ENCODE results near the gene NME9.

Gene NME9

DNA sequence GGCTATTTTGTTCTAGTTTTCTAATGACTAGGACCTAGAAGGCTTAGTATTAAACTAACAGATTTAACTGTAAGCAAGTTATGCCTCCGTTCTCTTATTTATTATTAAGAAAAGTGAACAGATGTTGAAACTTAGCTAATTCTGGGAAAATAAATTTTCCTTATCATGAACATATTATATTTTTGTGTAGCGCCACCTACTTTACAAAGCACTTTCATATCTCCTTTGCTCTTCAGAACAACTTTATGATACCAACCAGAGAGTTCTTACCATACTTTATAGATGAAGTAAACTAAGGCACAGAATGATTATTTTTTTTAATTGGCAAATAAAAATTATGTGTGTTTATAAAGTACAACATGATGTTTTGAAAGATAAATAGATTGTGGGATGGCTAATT is 59.4 kb downstream of the NME9 start:
- no peak for DNase-seq

DNA sequence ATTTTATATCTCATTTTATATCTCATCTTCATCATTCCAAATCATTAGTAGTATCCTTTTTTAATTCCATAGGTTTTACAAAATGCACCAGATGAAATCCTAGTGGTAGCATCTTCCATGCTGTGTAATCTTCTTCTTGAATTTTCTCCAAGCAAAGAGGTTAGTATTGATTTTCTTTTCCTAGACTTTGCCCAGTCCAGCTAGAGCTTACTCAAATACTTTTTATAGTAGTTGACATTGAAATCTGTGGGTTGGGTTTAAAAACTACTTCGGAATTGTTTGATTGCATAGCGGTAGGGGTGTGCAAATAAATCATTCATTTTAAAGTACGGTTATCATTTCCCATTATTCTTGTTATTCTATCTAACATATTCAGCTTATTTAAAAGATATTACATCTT is 62.6 kb downstream of the NME9 start:
- DNase-seq: no peak

DNA sequence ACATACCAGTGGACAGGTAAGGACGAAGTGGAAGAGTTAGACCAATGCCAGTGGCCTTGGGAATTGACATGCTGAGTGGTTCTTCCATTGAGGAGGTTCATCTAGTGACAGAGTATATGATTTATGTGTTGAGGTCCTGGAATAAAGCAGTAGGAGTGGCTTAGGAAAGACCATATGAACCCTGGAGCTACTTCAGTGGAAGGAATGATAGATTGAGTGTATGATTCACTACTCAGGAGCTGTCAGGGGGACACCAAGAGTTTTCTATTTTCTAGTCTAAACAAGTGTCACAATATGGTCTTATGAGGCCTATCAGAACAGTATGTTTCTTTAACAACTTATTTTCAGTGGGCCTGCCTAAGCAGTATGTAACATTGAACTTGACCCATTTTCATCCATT is 63.9 kb downstream of the NME9 start:
- DNase-seq: no peak

DNA sequence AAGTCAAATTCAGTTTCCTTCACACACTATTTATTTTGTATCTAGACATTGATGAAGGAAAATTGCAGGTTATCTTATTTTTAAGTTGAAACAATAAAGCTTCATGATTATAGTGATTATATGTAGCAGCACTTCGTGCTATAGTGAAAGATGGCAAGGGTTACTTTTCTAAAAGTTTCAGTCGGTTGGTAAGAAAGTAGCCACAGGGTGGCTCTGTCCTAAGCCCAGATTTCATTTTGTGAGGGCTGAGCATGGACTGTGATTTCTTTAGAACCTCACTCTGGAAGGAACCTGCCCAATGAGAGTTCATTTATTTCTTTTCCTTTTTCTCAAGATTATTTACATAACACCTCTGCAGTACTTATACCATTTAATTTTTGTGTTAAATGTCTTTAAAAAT is 66.5 kb downstream of the NME9 start:
- DNase-seq: no peak

DNA sequence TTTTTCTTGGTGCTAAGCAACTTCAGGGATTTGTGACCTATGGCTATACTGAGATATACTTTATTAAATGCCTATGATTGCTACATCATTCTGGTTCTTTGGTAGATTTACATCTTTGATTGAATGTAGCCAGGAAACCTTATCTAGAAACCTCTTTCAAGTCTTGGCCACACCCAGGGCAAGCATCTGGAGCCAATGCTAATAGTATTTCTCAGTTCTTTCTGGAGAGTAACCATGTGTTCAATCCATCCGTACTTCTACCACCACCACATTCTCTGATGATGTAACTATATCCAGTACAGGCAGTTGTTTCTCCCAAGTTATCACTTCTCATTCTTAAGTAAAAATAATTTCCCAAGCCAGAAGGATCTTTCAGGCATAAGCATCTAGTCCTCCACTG is 69.0 kb downstream of the NME9 start:
- DNase-seq: no peak

DNA sequence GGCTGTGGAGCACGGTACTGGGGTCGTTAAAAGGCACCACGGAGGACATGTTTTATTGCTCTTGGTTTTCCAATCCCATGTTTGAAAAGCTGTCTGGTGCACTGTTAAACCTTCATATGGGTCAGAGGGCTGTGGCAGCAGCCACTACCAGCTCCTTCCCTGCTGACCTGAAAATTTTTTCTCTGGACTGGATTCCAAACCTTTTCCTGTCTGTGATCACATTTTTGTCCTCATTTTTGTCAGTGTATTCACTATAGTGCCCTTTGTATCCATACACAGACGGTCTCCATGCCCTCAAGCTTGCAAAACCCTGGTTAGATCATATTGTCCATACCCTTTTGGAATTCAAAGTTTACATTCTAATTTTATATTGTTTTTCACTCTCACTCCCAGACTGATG is 70.5 kb downstream of the NME9 start:
- no peak for DNase-seq

DNA sequence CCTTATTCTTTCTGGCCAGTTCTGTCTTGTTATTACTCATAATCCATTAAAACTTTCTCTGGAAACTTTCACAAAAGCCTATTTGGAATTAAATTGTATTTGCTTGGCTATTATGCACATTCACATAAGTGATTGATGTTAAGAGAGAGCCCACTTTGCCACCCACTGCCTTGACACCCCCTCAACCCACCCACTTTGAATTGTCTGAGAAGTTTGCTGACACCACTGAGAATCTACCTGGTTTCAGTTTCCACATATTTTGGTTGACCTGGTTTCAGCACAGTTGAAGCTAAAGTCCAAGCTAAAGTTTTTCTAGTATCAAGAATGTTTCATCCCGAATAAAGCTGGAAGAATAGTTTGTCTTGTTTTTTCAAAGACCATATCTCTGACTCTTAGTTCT is 71.7 kb downstream of the NME9 start:
- no peak for DNase-seq

DNA sequence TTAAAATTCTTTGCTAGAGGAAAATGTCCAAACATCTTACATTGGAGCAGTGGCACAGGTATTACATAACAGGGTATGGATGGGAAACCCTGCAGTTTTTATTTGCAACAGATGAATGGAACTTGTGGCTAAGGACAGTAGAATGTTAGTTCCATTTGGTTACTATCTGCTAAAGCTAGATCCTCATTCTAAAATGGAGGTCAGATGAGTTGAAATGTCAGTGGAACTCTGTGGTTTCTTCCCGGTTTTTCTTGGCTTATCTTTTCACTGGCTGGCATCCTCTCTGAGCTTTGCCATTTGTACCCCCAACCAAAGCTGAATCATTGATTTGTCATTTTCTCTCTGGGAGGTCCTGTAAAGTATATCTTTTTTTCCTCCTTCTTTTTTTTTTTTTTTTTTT is 73.6 kb downstream of the NME9 start:
- DNase-seq: no peak

DNA sequence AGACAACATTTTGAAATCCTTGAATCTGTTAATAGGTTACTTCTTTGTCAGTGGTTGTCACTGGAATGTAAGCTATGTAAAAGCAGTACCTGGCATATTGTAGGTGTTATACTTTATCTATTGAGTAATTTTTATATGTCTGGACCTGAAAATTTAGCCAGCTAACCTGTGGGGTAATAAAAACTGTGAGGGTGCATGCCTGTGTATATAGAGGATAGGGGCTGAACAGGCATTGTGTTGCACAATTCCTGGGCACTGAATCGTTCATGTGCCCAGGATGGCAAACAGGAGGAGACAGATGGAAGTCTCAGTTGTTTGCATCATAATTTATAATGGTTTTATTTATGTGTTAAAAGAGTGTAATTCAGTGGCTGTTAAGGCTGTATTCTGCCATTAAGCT is 75.4 kb downstream of the NME9 start:
- DNase-seq: no peak

DNA sequence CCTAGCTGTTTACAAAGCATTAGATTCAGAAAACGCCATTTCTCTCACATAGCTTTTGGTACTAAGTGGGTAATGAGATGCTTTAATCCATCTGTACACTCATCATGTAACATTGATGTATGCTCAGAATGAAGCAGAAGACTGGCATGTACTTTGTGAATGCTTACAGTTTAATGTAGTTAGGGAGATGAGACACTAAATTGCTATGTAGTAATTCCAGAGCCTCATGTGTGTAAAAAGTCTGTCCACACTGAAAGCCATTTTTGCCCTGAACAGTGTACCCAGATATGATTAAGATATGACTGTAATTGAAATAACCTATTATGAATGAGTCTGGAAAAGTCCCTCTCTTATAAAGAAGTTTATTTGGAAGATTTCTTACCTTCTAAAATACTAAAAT is 76.0 kb downstream of the NME9 start:
- no peak for DNase-seq
